Panc1 (cell line): ENCODE results near the gene TSHZ2. TPM values are rescaled to one million over a fixed set of nuclear protein-coding genes. Genes with fewer than 3 reads are reported as not detected.

ENCODE experiments used
- ATAC-seq: fragments of 200-7000 bp; cut with Tn5 transposase; 2 replicates; pipeline ENCODE4 v1.9.1; 2020; ENCODE audit warnings: mild to moderate bottlenecking, moderate library complexity
- BruUV-seq: library from RNA; stranded (reverse); fragments of 400-500 nt; replicated peaks from 2 replicates; lab custom pipeline; 2021; lab: Mats Ljungman, UMichigan
- CTCF ChIA-PET: fragments of 300-600 bp; sonication (Branson Sonifier 250); formaldehyde crosslinking; loops from one replicate; lab custom pipeline; 2022; ENCODE audit warnings: antibody characterized with exemption; lab: Charles Lee
- POLR2A ChIA-PET: fragments of 300-600 bp; sonication (Branson Sonifier 250); formaldehyde crosslinking; loops from one replicate; lab custom pipeline; 2022; ENCODE audit warnings: antibody characterized with exemption; lab: Charles Lee
- DNase-seq: peaks from one replicate; pipeline ENCODE4 v3.0.0-alpha.2; 2010; ENCODE audit warnings: low read depth, low spot score
- H3K27ac ChIP-seq: 2 replicates; pipeline ENCODE4 v1.5.1; 2011; ENCODE audit warnings: mild to moderate bottlenecking, low read length, inconsistent platforms
- H3K27me3 ChIP-seq: fragments of 200-500 bp; sonication (Bioruptor generic); 2 replicates; pipeline ENCODE4 v1.6.0; 2014; ENCODE audit warnings: low read length, inconsistent platforms; ENCODE audit not compliant: control insufficient read depth, insufficient read depth
- H3K36me3 ChIP-seq: fragments of 200-500 bp; sonication (Bioruptor generic); 2 replicates; pipeline ENCODE4 v1.5.1; 2014; ENCODE audit warnings: inconsistent platforms, mild to moderate bottlenecking, low read length, moderate library complexity; ENCODE audit not compliant: control insufficient read depth, insufficient read depth
- H3K4me1 ChIP-seq: 2 replicates; pipeline ENCODE4 v1.5.1; 2011; ENCODE audit warnings: inconsistent platforms, mild to moderate bottlenecking, low read length, moderate library complexity; ENCODE audit not compliant: control insufficient read depth, insufficient read depth
- H3K4me3 ChIP-seq, 2 experiments: 2 replicates each; pipeline ENCODE4 v1.5.1; 2011 to 2012; ENCODE audit warnings: low read depth in 2 of 2, low read length in 2 of 2, mild to moderate bottlenecking in 2 of 2, inconsistent platforms in 1 of 2, moderate library complexity in 1 of 2
- H3K9me3 ChIP-seq: fragments of 200-500 bp; sonication (Bioruptor generic); 2 replicates; pipeline ENCODE4 v1.5.1; 2014; ENCODE audit warnings: low read depth, mild to moderate bottlenecking, inconsistent platforms, low read length, moderate library complexity; ENCODE audit not compliant: control insufficient read depth, insufficient read depth
- POLR2AphosphoS5 ChIP-seq: IDR thresholded peaks from 2 replicates; pipeline ENCODE4 v1.6.1; 2012; ENCODE audit warnings: mild to moderate bottlenecking, low read depth, low read length, moderate library complexity
- SIN3A ChIP-seq: IDR thresholded peaks from 2 replicates; pipeline ENCODE4 v1.6.1; 2012; ENCODE audit warnings: low read depth, mild to moderate bottlenecking, low read length, moderate library complexity, borderline replicate concordance; ENCODE audit not compliant: insufficient read depth
- TCF7L2 ChIP-seq: IDR thresholded peaks from 2 replicates; pipeline ENCODE4 v1.6.1; 2011; ENCODE audit warnings: mild to moderate bottlenecking, low read depth, low read length, inconsistent platforms
- in situ Hi-C: cut with HindIII; loops from 2 replicates; pipeline ENCODE4 v1.10.0; 2016; ENCODE audit warnings: low sequenced_read_pairs, low pct_unique_long_range_greater_than_20kb
- intact Hi-C: fragments of 100-400 bp; cut with micrococcal nuclease; formaldehyde crosslinking; loops from one replicate; pipeline ENCODE4 v1.10.0; 2022; ENCODE audit not compliant: unreplicated experiment
- total RNA-seq: library from RNA; stranded (reverse); gene quantifications from one replicate; pipeline ENCODE4 v1.2.1, GENCODE V29; 2021; ENCODE audit not compliant: unreplicated experiment
- TF ChIP-seq, protein P1 (sequence below), 2 experiments: IDR thresholded peaks; 2 replicates each; pipeline ENCODE4 v1.6.1; 2011 to 2012; ENCODE audit warnings: low read depth in 2 of 2, control low read depth in 1 of 2, low read length in 1 of 2, mild to moderate bottlenecking in 1 of 2, moderate library complexity in 1 of 2; ENCODE audit not compliant: insufficient read depth in 1 of 2
- TF ChIP-seq, protein P2 (sequence below): fragments of 450-650 bp; IDR thresholded peaks from 2 replicates; pipeline ENCODE4 v1.5.1; 2017; ENCODE audit warnings: mild to moderate bottlenecking

TSHZ2 gene
- total RNA-seq, 1 experiment from 2014 or later, result 0.36 TPM

DNA sequence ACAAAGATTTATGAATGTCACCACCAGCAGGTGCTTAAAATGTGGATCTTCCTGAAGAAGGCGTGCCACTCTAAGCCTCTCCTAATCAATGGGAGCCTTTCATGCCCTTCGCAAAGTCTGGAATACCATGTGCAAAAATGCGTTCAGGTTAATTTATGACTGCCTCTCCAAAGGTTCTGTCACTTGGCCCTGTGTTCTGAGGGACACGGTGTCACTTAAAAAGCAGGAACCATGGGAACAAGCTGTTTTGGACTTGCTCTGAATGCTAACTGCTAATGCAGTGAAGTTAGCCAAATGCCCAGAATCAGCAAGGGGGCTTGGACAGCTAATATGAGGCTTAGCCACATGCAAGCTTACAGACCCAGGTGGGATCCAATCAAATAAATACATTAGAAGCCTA lies 250.3 kb downstream of the TSHZ2 start:
- TF ChIP-seq TCF7L2 (no peak), POLR2AphosphoS5 (no peak), SIN3A (no peak)
- TF ChIP-seq, protein P1, sequence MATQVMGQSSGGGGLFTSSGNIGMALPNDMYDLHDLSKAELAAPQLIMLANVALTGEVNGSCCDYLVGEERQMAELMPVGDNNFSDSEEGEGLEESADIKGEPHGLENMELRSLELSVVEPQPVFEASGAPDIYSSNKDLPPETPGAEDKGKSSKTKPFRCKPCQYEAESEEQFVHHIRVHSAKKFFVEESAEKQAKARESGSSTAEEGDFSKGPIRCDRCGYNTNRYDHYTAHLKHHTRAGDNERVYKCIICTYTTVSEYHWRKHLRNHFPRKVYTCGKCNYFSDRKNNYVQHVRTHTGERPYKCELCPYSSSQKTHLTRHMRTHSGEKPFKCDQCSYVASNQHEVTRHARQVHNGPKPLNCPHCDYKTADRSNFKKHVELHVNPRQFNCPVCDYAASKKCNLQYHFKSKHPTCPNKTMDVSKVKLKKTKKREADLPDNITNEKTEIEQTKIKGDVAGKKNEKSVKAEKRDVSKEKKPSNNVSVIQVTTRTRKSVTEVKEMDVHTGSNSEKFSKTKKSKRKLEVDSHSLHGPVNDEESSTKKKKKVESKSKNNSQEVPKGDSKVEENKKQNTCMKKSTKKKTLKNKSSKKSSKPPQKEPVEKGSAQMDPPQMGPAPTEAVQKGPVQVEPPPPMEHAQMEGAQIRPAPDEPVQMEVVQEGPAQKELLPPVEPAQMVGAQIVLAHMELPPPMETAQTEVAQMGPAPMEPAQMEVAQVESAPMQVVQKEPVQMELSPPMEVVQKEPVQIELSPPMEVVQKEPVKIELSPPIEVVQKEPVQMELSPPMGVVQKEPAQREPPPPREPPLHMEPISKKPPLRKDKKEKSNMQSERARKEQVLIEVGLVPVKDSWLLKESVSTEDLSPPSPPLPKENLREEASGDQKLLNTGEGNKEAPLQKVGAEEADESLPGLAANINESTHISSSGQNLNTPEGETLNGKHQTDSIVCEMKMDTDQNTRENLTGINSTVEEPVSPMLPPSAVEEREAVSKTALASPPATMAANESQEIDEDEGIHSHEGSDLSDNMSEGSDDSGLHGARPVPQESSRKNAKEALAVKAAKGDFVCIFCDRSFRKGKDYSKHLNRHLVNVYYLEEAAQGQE (IDR thresholded peaks at IDR 0.05; ENCODE audit: insufficient read depth in 1 of 2, low read depth in 2 of 2, low read length in 1 of 2), result no peak
- TF ChIP-seq, protein P2, sequence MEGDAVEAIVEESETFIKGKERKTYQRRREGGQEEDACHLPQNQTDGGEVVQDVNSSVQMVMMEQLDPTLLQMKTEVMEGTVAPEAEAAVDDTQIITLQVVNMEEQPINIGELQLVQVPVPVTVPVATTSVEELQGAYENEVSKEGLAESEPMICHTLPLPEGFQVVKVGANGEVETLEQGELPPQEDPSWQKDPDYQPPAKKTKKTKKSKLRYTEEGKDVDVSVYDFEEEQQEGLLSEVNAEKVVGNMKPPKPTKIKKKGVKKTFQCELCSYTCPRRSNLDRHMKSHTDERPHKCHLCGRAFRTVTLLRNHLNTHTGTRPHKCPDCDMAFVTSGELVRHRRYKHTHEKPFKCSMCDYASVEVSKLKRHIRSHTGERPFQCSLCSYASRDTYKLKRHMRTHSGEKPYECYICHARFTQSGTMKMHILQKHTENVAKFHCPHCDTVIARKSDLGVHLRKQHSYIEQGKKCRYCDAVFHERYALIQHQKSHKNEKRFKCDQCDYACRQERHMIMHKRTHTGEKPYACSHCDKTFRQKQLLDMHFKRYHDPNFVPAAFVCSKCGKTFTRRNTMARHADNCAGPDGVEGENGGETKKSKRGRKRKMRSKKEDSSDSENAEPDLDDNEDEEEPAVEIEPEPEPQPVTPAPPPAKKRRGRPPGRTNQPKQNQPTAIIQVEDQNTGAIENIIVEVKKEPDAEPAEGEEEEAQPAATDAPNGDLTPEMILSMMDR, result no peak
- no TSS peak for BruUV-seq
- Histone ChIP-seq H3K36me3 (no peaks in the 10 kb centered on the region), H3K27ac (no peak overlapping the region), H3K27me3 (peaks cover 5% of the 10 kb centered on the region; the same call in 1 of the 2 replicates), H3K4me1 (no peaks in the 10 kb centered on the region), H3K9me3 (no peaks in the 10 kb centered on the region), H3K4me3 (no peak overlapping the region)
- ATAC-seq (no peak), DNase-seq (no peak)
- ChIA-PET CTCF (no interaction called here), POLR2A (no interaction called here)
- in situ Hi-C loops, result no loop called here
- intact Hi-C loops, result no loop called here

DNA sequence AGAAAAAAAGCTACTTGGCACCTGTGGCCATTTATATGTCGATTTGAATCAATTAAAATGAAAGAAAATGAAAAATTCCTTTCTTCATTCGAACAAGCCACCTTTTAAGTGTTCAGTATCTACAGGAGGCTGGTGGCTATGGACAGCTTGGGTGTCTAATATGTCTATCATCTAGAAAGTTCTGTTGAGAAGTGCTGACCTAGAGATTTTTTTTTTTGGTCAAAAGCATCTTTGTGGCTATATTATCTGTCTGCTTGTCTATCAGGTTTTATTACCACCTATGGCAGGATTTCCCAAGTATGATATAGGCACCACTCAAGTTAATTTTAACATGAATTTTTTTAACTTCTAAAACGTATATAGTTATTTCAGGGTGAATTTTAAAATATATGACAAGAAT lies 250.8 kb downstream of the TSHZ2 start:
- intact Hi-C loops, result no loop called here
- CTCF ChIA-PET, result no interaction called here
- TF ChIP-seq SIN3A, result no peak
- TF ChIP-seq, protein P1 (IDR thresholded peaks at IDR 0.05; ENCODE audit: insufficient read depth in 1 of 2, low read depth in 2 of 2, low read length in 1 of 2), result no peak
- TF ChIP-seq TCF7L2, result no peak
- TF ChIP-seq POLR2AphosphoS5, result no peak
- TF ChIP-seq, protein P2, result no peak

More for the DNA sequence above, 250.8 kb downstream of the TSHZ2 start:
- Histone ChIP-seq H3K9me3 (no peaks in the 10 kb centered on the region), H3K36me3 (no peaks in the 10 kb centered on the region), H3K4me3 (no peak overlapping the region), H3K27ac (no peak overlapping the region), H3K27me3 (peaks cover 5% of the 10 kb centered on the region; the same call in 1 of the 2 replicates), H3K4me1 (no peaks in the 10 kb centered on the region)
- ATAC-seq (no peak), DNase-seq (no peak)
- POLR2A ChIA-PET, result no interaction called here
- in situ Hi-C loops, result no loop called here
- no TSS peak for BruUV-seq
